CD4-positive, alpha-beta T cell (primary cell): ENCODE results near the gene ADGRF4. TPM values are rescaled to one million over a fixed set of nuclear protein-coding genes. Genes with fewer than 3 reads are reported as not detected.

ENCODE experiments used
- ATAC-seq: fragments of 200-7000 bp; cut with Tn5 transposase; one replicate; pipeline ENCODE4 v1.10.0; 2022; ENCODE audit warnings: mild to moderate bottlenecking; ENCODE audit not compliant: poor library complexity
- CTCF ChIA-PET: fragments of 350-600 bp; sonication (Branson Sonifier 250); formaldehyde crosslinking; loops from one replicate; lab custom pipeline; 2021; ENCODE audit warnings: antibody characterized with exemption, inconsistent platforms; lab: Charles Lee
- POLR2A ChIA-PET: fragments of 350-600 bp; sonication (Branson Sonifier 250); formaldehyde crosslinking; loops from one replicate; lab custom pipeline; 2021; ENCODE audit warnings: antibody characterized with exemption, inconsistent platforms; lab: Charles Lee
- DNase-seq, 14 experiments: peaks; one replicate each; pipeline ENCODE4 v3.0.0-alpha.2; 2013 to 2020; ENCODE audit warnings: mixed read lengths in 2 of 14
- H3K27ac ChIP-seq, 2 donors: one replicate each; pipeline versions ENCODE4 v1.5.1 to v1.7.0; 2013; ENCODE audit warnings: low read length in 2 of 2, low read depth in 1 of 2, mild to moderate bottlenecking in 1 of 2
- H3K27me3 ChIP-seq, 2 experiments: 1 replicate in 1 of 2; 2 replicates in 1 of 2; pipeline versions ENCODE4 v1.6.1 to v1.7.0; 2013; ENCODE audit warnings: low read length in 2 of 2, control low read depth in 1 of 2, mild to moderate bottlenecking in 1 of 2, moderate library complexity in 1 of 2; ENCODE audit not compliant: insufficient read depth in 2 of 2, control insufficient read depth in 1 of 2
- H3K36me3 ChIP-seq: one replicate; pipeline ENCODE4 v1.6.1; 2013; ENCODE audit warnings: low read length, control low read depth; ENCODE audit not compliant: insufficient read depth
- H3K4me1 ChIP-seq: one replicate; pipeline ENCODE4 v1.6.1; 2013; ENCODE audit warnings: low read length, control low read depth; ENCODE audit not compliant: insufficient read depth
- H3K4me3 ChIP-seq: one replicate; pipeline ENCODE4 v1.5.1; 2013; ENCODE audit warnings: mild to moderate bottlenecking, low read length, moderate library complexity
- H3K9me3 ChIP-seq, 2 experiments: 1 replicate in 1 of 2; 2 replicates in 1 of 2; pipeline versions ENCODE4 v1.6.1 to v1.7.0; 2013; ENCODE audit warnings: low read length in 2 of 2, mild to moderate bottlenecking in 2 of 2, control low read depth in 1 of 2, moderate library complexity in 1 of 2; ENCODE audit not compliant: control insufficient read depth in 1 of 2, insufficient read depth in 1 of 2
- H3K27ac Mint-ChIP-seq: one replicate; pipeline ENCODE4 v1.8.0; 2020; ENCODE audit warnings: mixed read lengths
- H3K27me3 Mint-ChIP-seq: one replicate; pipeline ENCODE4 v1.8.0; 2021; ENCODE audit warnings: mixed read lengths
- H3K36me3 Mint-ChIP-seq: one replicate; pipeline ENCODE4 v1.8.0; 2021; ENCODE audit warnings: low read depth, mixed read lengths
- H3K4me1 Mint-ChIP-seq: one replicate; pipeline ENCODE4 v1.8.0; 2021; ENCODE audit warnings: low read depth, mixed read lengths
- H3K4me3 Mint-ChIP-seq: one replicate; pipeline ENCODE4 v1.8.0; 2020; ENCODE audit warnings: mild to moderate bottlenecking, mixed read lengths
- H3K9me3 Mint-ChIP-seq: one replicate; pipeline ENCODE4 v1.8.0; 2020; ENCODE audit warnings: mixed read lengths
- CTCF ChIP-seq: fragments of 200-600 bp; IDR thresholded peaks from one replicate; pipeline ENCODE4 v1.8.0; 2022; ENCODE audit warnings: antibody characterized with exemption, mild to moderate bottlenecking
- intact Hi-C, 2 experiments: fragments of 100-400 bp; cut with DNase I in 1 of 2; cut with micrococcal nuclease in 1 of 2; formaldehyde crosslinking; loops; one replicate each; pipeline versions ENCODE4 v1.15.1 to v1.9.0; 2023 to 2025; cut with DNase I, micrococcal nuclease
- total RNA-seq, 174 experiments: library from RNA in 2 of 174; stranded (reverse) in 2 of 174; gene quantifications; one replicate each; pipeline ENCODE4 v1.2.3 and lab custom pipeline; 2021 to 2026

The ADGRF4 gene
- total RNA-seq, 2 experiments from 2014 or later, result not detected

GRCh38 chr6:47701363-47701762, 3.0 kb downstream of the ADGRF4 start:
- H3K27ac Mint-ChIP-seq, result no peak overlapping the region
- Histone ChIP-seq H3K9me3 (no peaks in the 10 kb centered on the region), H3K36me3 (no peaks in the 10 kb centered on the region), H3K4me1 (no peaks in the 10 kb centered on the region), H3K27ac (no peak overlapping the region), H3K27me3 (no peaks in the 10 kb centered on the region), H3K4me3 (no peak overlapping the region)
- ATAC-seq, result no peak
- DNase-seq, result no peak
- TF ChIP-seq CTCF, result no peak
- H3K27me3 Mint-ChIP-seq, result no peaks in the 10 kb centered on the region
- POLR2A ChIA-PET, result no interaction called here
- no peaks in the 10 kb centered on the region for H3K4me1 Mint-ChIP-seq
- intact Hi-C loops, result no loop called here
- CTCF ChIA-PET, result no interaction called here
- no peaks in the 10 kb centered on the region for H3K36me3 Mint-ChIP-seq
- H3K9me3 Mint-ChIP-seq, result no peaks in the 10 kb centered on the region
- no peak overlapping the region for H3K4me3 Mint-ChIP-seq

GRCh38 chr6:47709160-47709559, 10.8 kb downstream of the ADGRF4 start:
- no peaks in the 10 kb centered on the region for H3K4me1 Mint-ChIP-seq
- CTCF ChIA-PET, result no interaction called here
- no peaks in the 10 kb centered on the region for H3K36me3 Mint-ChIP-seq
- H3K27ac ChIP-seq, result no peak overlapping the region
- H3K27ac Mint-ChIP-seq, result no peak overlapping the region
- TF ChIP-seq CTCF, result no peak
- POLR2A ChIA-PET, result no interaction called here
- peaks cover 10% of the 10 kb centered on the region for H3K27me3 Mint-ChIP-seq
- H3K4me3 Mint-ChIP-seq, result no peak overlapping the region
- intact Hi-C loops, result no loop called here
- H3K9me3 ChIP-seq, result no peaks in the 10 kb centered on the region
- H3K36me3 ChIP-seq, result no peaks in the 10 kb centered on the region
- no peaks in the 10 kb centered on the region for H3K4me1 ChIP-seq
- no peak overlapping the region for H3K4me3 ChIP-seq
- H3K9me3 Mint-ChIP-seq, result no peaks in the 10 kb centered on the region
- peaks cover 0 to 7% of the 10 kb centered on the region in 2 experiments for H3K27me3 ChIP-seq
- DNase-seq (no peak), ATAC-seq (no peak)

GRCh38 chr6:47710295-47710694, 11.9 kb downstream of the ADGRF4 start:
- DNase-seq (no peak), ATAC-seq (no peak)
- H3K27me3 Mint-ChIP-seq, result peaks cover 14% of the 10 kb centered on the region
- H3K4me3 ChIP-seq, result no peak overlapping the region
- no peak overlapping the region for H3K27ac Mint-ChIP-seq
- no peak for TF ChIP-seq CTCF
- H3K9me3 Mint-ChIP-seq, result no peaks in the 10 kb centered on the region
- no peak overlapping the region for H3K27ac ChIP-seq
- H3K4me1 Mint-ChIP-seq, result no peaks in the 10 kb centered on the region
- H3K9me3 ChIP-seq, result no peaks in the 10 kb centered on the region
- no peaks in the 10 kb centered on the region for H3K36me3 Mint-ChIP-seq
- ChIA-PET CTCF (no interaction called here), POLR2A (no interaction called here)
- H3K27me3 ChIP-seq, result peaks cover 0 to 7% of the 10 kb centered on the region in 2 experiments
- no peaks in the 10 kb centered on the region for H3K36me3 ChIP-seq
- H3K4me1 ChIP-seq, result no peaks in the 10 kb centered on the region
- no peak overlapping the region for H3K4me3 Mint-ChIP-seq
- intact Hi-C loops, result no loop called here
